Activated T-cell treated with anti-CD3 and anti-CD28 coated beads for 48 hours (primary cell): ENCODE data around the gene MORN1.
A peak's percentile ranks its signal among the peaks of the same experiment; 100 is the strongest.
"Not testable (repeated sequence)": the region's sequence is repeated elsewhere in the genome, so short reads cannot be mapped to it uniquely, and the experiment has no call there.

ENCODE experiments used
- DNase-seq: peaks from one replicate; pipeline ENCODE4 v3.0.0-alpha.2; 2020; ENCODE audit warnings: low read depth

Gene MORN1

GRCh38 chr1:2304282-2304681 lies 87.1 kb downstream of the MORN1 start:
- DNase-seq, result no peak

GRCh38 chr1:2303781-2304180 lies 87.6 kb downstream of the MORN1 start:
- no peak for DNase-seq

GRCh38 chr1:2303016-2303775 lies 88.2 kb downstream of the MORN1 start:
- DNase-seq, result no peak

GRCh38 chr1:2302292-2302925 lies 88.9 kb downstream of the MORN1 start:
- no peak for DNase-seq

GRCh38 chr1:2301607-2302291 lies 89.6 kb downstream of the MORN1 start:
- no peak for DNase-seq

- DNase-seq, result peak; percentile 83
These were observed 90.3 kb downstream of the MORN1 start for GRCh38 chr1:2300851-2301606.

- peak; percentile 82 for DNase-seq
These were observed 91.2 kb downstream of the MORN1 start for GRCh38 chr1:2300004-2300771.

GRCh38 chr1:2299131-2299627 lies 92.2 kb downstream of the MORN1 start:
- DNase-seq, result no peak

- DNase-seq, result no peak
These were observed 92.7 kb downstream of the MORN1 start for GRCh38 chr1:2298685-2299084.

GRCh38 chr1:2297246-2298011 lies 93.9 kb downstream of the MORN1 start:
- no peak for DNase-seq

GRCh38 chr1:2296614-2297013 lies 94.7 kb downstream of the MORN1 start:
- DNase-seq, result no peak

GRCh38 chr1:2296211-2296610 lies 95.1 kb downstream of the MORN1 start:
- not testable (repeated sequence) for DNase-seq

- DNase-seq, result no peak
These were observed 95.8 kb downstream of the MORN1 start for GRCh38 chr1:2295526-2295925.

GRCh38 chr1:2294725-2295078 lies 96.7 kb downstream of the MORN1 start:
- no peak for DNase-seq

- DNase-seq, result no peak
These were observed 97.2 kb downstream of the MORN1 start for GRCh38 chr1:2294033-2294724.

- no peak for DNase-seq
These were observed 98.5 kb downstream of the MORN1 start for GRCh38 chr1:2292725-2293450.

GRCh38 chr1:2291577-2291976 lies 99.8 kb downstream of the MORN1 start:
- DNase-seq, result no peak

GRCh38 chr1:2290595-2291510 lies 100.5 kb downstream of the MORN1 start:
- peak; percentile 77 for DNase-seq
